Prostate gland (tissue), 2 donors: Measurements from ENCODE around the gene GJD2. TPM values are rescaled to one million over a fixed set of nuclear protein-coding genes. Genes with fewer than 3 reads are reported as not detected.

ENCODE experiments used
- DNase-seq: peaks from one replicate; pipeline ENCODE4 v3.0.0-alpha.2; 2019; ENCODE audit warnings: low spot score
- H3K27ac ChIP-seq, 2 donors: fragments of 200-600 bp; sonication (generic); 2 replicates each; pipeline ENCODE4 v1.5.1; 2017 to 2019
- H3K27me3 ChIP-seq: fragments of 200-600 bp; sonication (generic); replicated peaks from 2 replicates; pipeline ENCODE4 v1.5.1; 2019; ENCODE audit not compliant: insufficient read depth
- H3K36me3 ChIP-seq, 2 donors: fragments of 200-600 bp; sonication (generic); 1 replicate in 1 of 2; 2 replicates in 1 of 2; pipeline versions ENCODE4 v1.5.1 to v1.8.1; 2017 to 2019
- H3K4me1 ChIP-seq: fragments of 200-600 bp; sonication (generic); replicated peaks from 2 replicates; pipeline ENCODE4 v1.5.1; 2019
- H3K4me3 ChIP-seq, 2 donors: fragments of 200-600 bp; sonication (generic); 2 replicates each; pipeline ENCODE4 v1.5.1; 2017 to 2019
- H3K9me3 ChIP-seq: fragments of 200-600 bp; sonication (generic); 2 replicates; pipeline ENCODE4 v1.5.1; 2017
- CTCF ChIP-seq, 4 experiments: fragments of 200-600 bp in 2 of 4; fragments of 450-650 bp in 2 of 4; sonication (generic) in 2 of 4; IDR thresholded peaks; 1 replicate in 3 of 4; 2 replicates in 1 of 4; pipeline ENCODE4 v1.5.1; 2016 to 2019; ENCODE audit warnings: antibody characterized with exemption in 4 of 4, mild to moderate bottlenecking in 2 of 4, moderate library complexity in 2 of 4
- POLR2A ChIP-seq: fragments of 450-650 bp; IDR thresholded peaks from one replicate; pipeline ENCODE4 v1.6.1; 2016; ENCODE audit warnings: antibody characterized with exemption, mild to moderate bottlenecking
- POLR2AphosphoS5 ChIP-seq: sonication (generic); formaldehyde crosslinking; IDR thresholded peaks from one replicate; pipeline ENCODE4 v1.6.1; 2017; ENCODE audit warnings: antibody characterized with exemption
- WGBS: methylation state at CpG from one replicate; pipeline ENCODE4 v1.1.5; 2018; 5-methylcytosine and 5-hydroxymethylcytosine counted together
- intact Hi-C: fragments of 100-400 bp; cut with DNase I; formaldehyde crosslinking; loops from one replicate; pipeline ENCODE4 v1.14.2; 2022
- total RNA-seq, 2 donors: library from RNA; depleted of rRNA; stranded (reverse); fragments of >200 nt; gene quantifications; one replicate each; pipeline ENCODE4 v1.1.0, GENCODE V29; 2016

GJD2 gene
- total RNA-seq, 2 donors from 2014 or later, result not detected

DNA sequence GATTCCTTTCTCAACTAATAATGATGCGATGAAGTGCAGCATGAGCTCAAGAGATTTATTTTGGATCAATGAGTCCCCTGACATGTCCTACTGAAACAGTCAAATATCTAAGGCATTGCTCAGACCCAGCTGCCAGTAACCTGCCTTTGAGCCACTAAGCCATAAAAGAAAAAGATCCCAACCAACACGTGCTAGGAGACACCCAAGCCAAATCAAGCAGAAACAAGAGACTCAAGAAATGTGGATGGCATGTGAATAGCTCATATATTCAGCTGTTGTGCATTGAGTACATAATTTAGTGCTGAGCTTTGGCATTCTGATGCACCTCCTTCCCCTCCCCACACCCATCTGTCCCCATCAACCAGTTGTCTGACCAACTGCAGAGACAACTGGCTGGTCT is 29.2 kb downstream of the GJD2 start:
- Histone ChIP-seq H3K4me1 (no peaks in the 10 kb centered on the region), H3K36me3 (no peaks in the 10 kb centered on the region), H3K4me3 (no peak overlapping the region), H3K27me3 (no peaks in the 10 kb centered on the region), H3K9me3 (no peaks in the 10 kb centered on the region), H3K27ac (no peak overlapping the region)
- DNase-seq, result no peak
- intact Hi-C loops, result no loop called here
- WGBS, result 68% methylated on average over 2 of the region's 2 CpGs
- TF ChIP-seq POLR2AphosphoS5 (no peak), POLR2A (no peak), CTCF (IDR thresholded peaks at IDR 0.05) (no peak)

- Histone ChIP-seq H3K27ac (no peak overlapping the region), H3K36me3 (no peaks in the 10 kb centered on the region), H3K27me3 (no peaks in the 10 kb centered on the region), H3K4me1 (no peaks in the 10 kb centered on the region), H3K9me3 (no peaks in the 10 kb centered on the region), H3K4me3 (no peak overlapping the region)
- no peak for TF ChIP-seq POLR2A
- TF ChIP-seq POLR2AphosphoS5, result no peak
- no peak for TF ChIP-seq CTCF (IDR thresholded peaks at IDR 0.05)
- intact Hi-C loops, result no loop called here
- DNase-seq, result no peak
- WGBS, result 83% methylated on average over 1 of the region's 1 CpG
Observed at GRCh38 chr15:34724481-34724880, 30.3 kb downstream of the GJD2 start.

DNA sequence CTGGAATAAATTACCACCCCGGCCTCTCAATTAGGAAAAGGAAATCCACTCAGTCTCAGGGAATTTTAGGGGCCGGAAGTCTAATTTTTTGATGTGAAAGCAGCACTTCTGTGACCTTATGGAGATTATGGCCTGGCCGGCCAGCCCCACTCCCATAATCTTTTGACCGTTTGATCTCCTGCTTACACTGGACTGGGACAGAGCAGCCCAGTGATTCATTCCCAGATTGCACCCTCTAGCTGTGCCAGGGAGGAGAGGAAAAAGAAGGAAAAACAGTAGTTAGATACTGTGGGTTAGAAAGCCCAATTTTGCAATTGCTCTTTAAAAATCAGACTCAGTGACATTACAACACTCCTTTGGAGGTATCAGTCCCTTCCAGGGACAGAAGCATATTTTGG is 32.4 kb downstream of the GJD2 start:
- Histone ChIP-seq H3K9me3 (no peaks in the 10 kb centered on the region), H3K4me3 (no peak overlapping the region), H3K27ac (no peak overlapping the region), H3K36me3 (no peaks in the 10 kb centered on the region), H3K4me1 (no peaks in the 10 kb centered on the region), H3K27me3 (no peaks in the 10 kb centered on the region)
- intact Hi-C loops, result no loop called here
- WGBS, result 34% methylated on average over 4 of the region's 4 CpGs
- no peak for DNase-seq
- no peak for TF ChIP-seq POLR2A

GRCh38 chr15:34721802-34722438 is 32.9 kb downstream of the GJD2 start:
- Histone ChIP-seq H3K27me3 (no peaks in the 10 kb centered on the region), H3K9me3 (no peaks in the 10 kb centered on the region), H3K4me1 (no peaks in the 10 kb centered on the region), H3K27ac (no peak overlapping the region), H3K36me3 (no peaks in the 10 kb centered on the region), H3K4me3 (no peak overlapping the region)
- intact Hi-C loops, result no loop called here
- WGBS, result 9% methylated on average over 18 of the region's 30 CpGs
- DNase-seq, result no peak
- no peak for TF ChIP-seq POLR2A
- no peak for TF ChIP-seq CTCF (IDR thresholded peaks at IDR 0.05)
- no peak for TF ChIP-seq POLR2AphosphoS5

- Histone ChIP-seq H3K27me3 (no peaks in the 10 kb centered on the region), H3K27ac (no peak overlapping the region), H3K4me3 (no peak overlapping the region), H3K9me3 (no peaks in the 10 kb centered on the region), H3K4me1 (no peaks in the 10 kb centered on the region), H3K36me3 (no peaks in the 10 kb centered on the region)
- WGBS, result 81% methylated on average over 7 of the region's 7 CpGs
- TF ChIP-seq POLR2A (no peak), POLR2AphosphoS5 (no peak), CTCF (IDR thresholded peaks at IDR 0.05) (no peak)
- intact Hi-C loops, result no loop called here
- DNase-seq, result no peak
Observed at GRCh38 chr15:34721157-34721801, 33.5 kb downstream of the GJD2 start.
